GM12878 (cell line): ENCODE data around the gene PRR29. TPM values are rescaled to one million over a fixed set of nuclear protein-coding genes. Genes with fewer than 3 reads are reported as not detected.

ENCODE experiments used
- BCL11A ChIP-seq: IDR thresholded peaks from 2 replicates; pipeline ENCODE4 v1.6.1; 2011; ENCODE audit warnings: low read depth, low read length
- EZH2 ChIP-seq: IDR thresholded peaks from 2 replicates; pipeline ENCODE4 v1.6.1; 2012; ENCODE audit warnings: low read depth, mild to moderate bottlenecking, control low read depth, inconsistent platforms, low read length, borderline replicate concordance; ENCODE audit not compliant: control insufficient read depth
- IKZF1 ChIP-seq: fragments of 450-650 bp; conservative IDR thresholded peaks from 2 replicates; pipeline ENCODE4 v1.6.1; 2017; ENCODE audit warnings: antibody characterized with exemption, mild to moderate bottlenecking
- NFIC ChIP-seq: IDR thresholded peaks from 2 replicates; pipeline ENCODE4 v1.6.1; 2012; ENCODE audit warnings: low read depth, mild to moderate bottlenecking, inconsistent platforms, low read length, moderate library complexity
- NFXL1 ChIP-seq: fragments of 450-650 bp; IDR thresholded peaks from 2 replicates; pipeline ENCODE4 v1.6.1; 2017; ENCODE audit warnings: antibody characterized with exemption, mild to moderate bottlenecking, borderline replicate concordance
- RCOR1 ChIP-seq: conservative IDR thresholded peaks from 2 replicates; pipeline ENCODE4 v1.6.1; 2012; ENCODE audit warnings: low read depth, low read length, improper control_type of control experiment
- TBL1XR1 ChIP-seq: IDR thresholded peaks from 2 replicates; pipeline ENCODE4 v1.6.1; 2012; ENCODE audit warnings: low read depth, low read length, improper control_type of control experiment
- TCF3 ChIP-seq: IDR thresholded peaks from 2 replicates; pipeline ENCODE4 v1.6.1; 2012; ENCODE audit warnings: low read depth, mild to moderate bottlenecking, low read length, borderline replicate concordance; ENCODE audit not compliant: insufficient read depth
- YBX1 ChIP-seq: fragments of 450-650 bp; IDR thresholded peaks from 2 replicates; pipeline ENCODE4 v1.6.1; 2016; ENCODE audit warnings: antibody characterized with exemption
- polyA plus RNA-seq, 11 experiments: library from polyadenylated mRNA; depleted of rRNA in 4 of 11; unstranded in 6 of 11; stranded (reverse) in 5 of 11; fragments of >200 nt; fragmentation: Nextera tagmentation in 4 of 11; fragmentation: Illumina TruSeq in 1 of 11; extraction: Ambion mirVana in 4 of 11; extraction: Trizol in 1 of 11; gene quantifications; 1 replicate in 1 of 11; 2 replicates in 10 of 11; pipeline versions ENCODE4 v1.2.1 to v1.2.3, GENCODE V29; 2011 to 2016; ENCODE audit warnings: inconsistent platforms in 2 of 11, missing spikeins in 2 of 11, low read depth in 1 of 11
- total RNA-seq, 4 experiments: library from RNA; depleted of rRNA in 3 of 4; stranded (reverse); fragments of >200 nt in 3 of 4; fragmentation: Illumina TruSeq in 1 of 4; extraction: Trizol in 1 of 4; gene quantifications; 2 replicates each; pipeline versions ENCODE4 v1.2.1 to v1.2.3, GENCODE V29; 2013 to 2021
- TF ChIP-seq, protein P1 (sequence below): IDR thresholded peaks from 2 replicates; pipeline ENCODE4 v1.6.1; 2011; ENCODE audit warnings: mild to moderate bottlenecking, low read depth, low read length, moderate library complexity; ENCODE audit not compliant: insufficient replicate concordance
- TF ChIP-seq, protein P2 (sequence below): fragments of 450-650 bp; IDR thresholded peaks from 2 replicates; pipeline ENCODE4 v1.6.1; 2016; ENCODE audit warnings: mild to moderate bottlenecking

The PRR29 gene
- total and polyA plus RNA-seq, 10 of the 15 experiments (the other 5 are each of a cell fraction or from before 2014, with no cell fraction given) = 0.01 to 2.4 (median 0.18) TPM; not detected in 3

DNA sequence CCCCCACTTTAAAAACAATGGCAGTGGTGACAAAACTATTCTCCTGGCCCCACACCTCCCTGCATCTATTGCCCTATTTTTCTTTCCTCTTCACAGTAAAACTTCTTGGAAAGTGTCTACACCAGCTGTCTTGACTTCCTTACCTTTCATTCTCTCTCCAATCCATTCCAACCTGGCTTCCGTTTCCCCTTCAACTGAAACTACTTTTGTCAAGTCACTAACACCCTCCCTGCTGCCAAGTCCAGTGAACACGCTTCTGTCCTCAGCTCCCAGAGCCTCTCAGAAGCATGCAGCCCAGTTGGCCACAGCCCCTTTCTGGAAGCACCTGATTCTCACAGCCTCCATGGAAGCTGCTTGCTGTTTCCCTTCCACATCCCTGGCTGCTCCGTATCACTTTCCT, 21.4 kb upstream of the PRR29 start (continued):
- TF ChIP-seq, protein P1, sequence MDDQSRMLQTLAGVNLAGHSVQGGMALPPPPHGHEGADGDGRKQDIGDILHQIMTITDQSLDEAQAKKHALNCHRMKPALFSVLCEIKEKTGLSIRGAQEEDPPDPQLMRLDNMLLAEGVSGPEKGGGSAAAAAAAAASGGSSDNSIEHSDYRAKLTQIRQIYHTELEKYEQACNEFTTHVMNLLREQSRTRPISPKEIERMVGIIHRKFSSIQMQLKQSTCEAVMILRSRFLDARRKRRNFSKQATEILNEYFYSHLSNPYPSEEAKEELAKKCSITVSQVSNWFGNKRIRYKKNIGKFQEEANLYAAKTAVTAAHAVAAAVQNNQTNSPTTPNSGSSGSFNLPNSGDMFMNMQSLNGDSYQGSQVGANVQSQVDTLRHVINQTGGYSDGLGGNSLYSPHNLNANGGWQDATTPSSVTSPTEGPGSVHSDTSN = no peak
- TF ChIP-seq, protein P2, sequence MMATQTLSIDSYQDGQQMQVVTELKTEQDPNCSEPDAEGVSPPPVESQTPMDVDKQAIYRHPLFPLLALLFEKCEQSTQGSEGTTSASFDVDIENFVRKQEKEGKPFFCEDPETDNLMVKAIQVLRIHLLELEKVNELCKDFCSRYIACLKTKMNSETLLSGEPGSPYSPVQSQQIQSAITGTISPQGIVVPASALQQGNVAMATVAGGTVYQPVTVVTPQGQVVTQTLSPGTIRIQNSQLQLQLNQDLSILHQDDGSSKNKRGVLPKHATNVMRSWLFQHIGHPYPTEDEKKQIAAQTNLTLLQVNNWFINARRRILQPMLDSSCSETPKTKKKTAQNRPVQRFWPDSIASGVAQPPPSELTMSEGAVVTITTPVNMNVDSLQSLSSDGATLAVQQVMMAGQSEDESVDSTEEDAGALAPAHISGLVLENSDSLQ = no peak
- TF ChIP-seq TBL1XR1 = no peak
- no peak for TF ChIP-seq IKZF1
- no peak for TF ChIP-seq EZH2
- no peak for TF ChIP-seq NFIC
- TF ChIP-seq YBX1 = no peak
- no peak for TF ChIP-seq RCOR1
- no peak for TF ChIP-seq TCF3
- TF ChIP-seq NFXL1 = no peak
- TF ChIP-seq BCL11A = no peak
- TF ChIP-seq, all 136 proteins: peak for 0
